DND-41 (cell line): ENCODE measurements around the gene PPARD.

Source experiments
- EZH2 ChIP-seq: IDR thresholded peaks from 3 replicates; pipeline ENCODE4 v1.6.1; 2012; ENCODE audit warnings: borderline replicate concordance, low read depth, mild to moderate bottlenecking, moderate library complexity, low read length, inconsistent platforms; ENCODE audit not compliant: severe bottlenecking
- TF ChIP-seq, protein P1 (sequence below): IDR thresholded peaks from 2 replicates; pipeline ENCODE4 v1.5.1; 2012; ENCODE audit warnings: borderline replicate concordance, low read length, moderate library complexity, mild to moderate bottlenecking; ENCODE audit not compliant: poor library complexity, severe bottlenecking; ENCODE audit errors: extremely low read depth

DNA sequence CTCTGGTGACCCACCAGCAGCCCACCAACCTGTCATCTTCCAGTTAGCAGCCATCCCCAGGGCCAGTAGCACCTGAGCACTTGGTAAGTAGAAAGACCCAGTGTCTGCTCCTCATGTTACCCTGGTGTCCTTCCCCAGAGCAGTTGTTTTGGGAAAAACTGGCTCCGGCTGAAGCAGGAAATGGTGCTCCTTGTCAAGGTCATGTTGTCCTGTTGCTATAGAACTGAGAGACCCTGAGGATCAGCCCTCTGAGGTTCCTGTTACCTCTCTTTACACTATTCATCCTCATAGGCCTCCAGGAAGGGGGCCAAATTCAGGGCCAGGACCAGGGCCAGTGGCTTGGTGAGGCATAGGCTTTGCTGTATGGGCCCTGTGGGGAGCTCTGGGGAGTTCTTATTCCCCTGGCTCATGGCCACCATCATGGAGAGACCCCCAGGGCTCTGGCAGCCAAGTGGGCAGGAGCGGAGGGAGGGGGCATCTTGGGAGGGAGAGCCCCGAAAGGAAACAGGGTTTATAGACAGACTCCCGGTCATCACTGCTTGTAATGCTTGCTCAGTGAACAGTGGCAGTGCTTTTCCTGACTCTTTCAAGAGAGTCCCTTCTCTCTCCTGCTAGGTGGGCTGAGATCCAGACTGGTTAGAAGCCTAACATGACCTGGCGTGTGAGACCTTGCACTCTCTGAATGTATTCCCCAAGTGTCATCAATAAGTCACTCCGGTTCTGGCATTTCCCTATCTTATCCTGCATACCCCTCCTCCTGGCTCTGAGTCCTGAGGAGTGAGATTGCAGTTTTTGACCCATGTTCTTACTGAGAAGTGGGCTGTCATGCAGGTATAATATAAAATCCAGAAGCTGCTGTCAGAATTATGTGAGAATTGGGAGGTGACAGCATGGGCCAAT, 50.7 kb downstream of the PPARD start:
- TF ChIP-seq, protein P1, sequence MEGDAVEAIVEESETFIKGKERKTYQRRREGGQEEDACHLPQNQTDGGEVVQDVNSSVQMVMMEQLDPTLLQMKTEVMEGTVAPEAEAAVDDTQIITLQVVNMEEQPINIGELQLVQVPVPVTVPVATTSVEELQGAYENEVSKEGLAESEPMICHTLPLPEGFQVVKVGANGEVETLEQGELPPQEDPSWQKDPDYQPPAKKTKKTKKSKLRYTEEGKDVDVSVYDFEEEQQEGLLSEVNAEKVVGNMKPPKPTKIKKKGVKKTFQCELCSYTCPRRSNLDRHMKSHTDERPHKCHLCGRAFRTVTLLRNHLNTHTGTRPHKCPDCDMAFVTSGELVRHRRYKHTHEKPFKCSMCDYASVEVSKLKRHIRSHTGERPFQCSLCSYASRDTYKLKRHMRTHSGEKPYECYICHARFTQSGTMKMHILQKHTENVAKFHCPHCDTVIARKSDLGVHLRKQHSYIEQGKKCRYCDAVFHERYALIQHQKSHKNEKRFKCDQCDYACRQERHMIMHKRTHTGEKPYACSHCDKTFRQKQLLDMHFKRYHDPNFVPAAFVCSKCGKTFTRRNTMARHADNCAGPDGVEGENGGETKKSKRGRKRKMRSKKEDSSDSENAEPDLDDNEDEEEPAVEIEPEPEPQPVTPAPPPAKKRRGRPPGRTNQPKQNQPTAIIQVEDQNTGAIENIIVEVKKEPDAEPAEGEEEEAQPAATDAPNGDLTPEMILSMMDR, result no peak
- TF ChIP-seq EZH2, result no peak
